Activated CD8-positive, alpha-beta memory T cell treated with anti-CD3 and anti-CD28 coated beads for 48 hours (primary cell): ENCODE data around the gene KCNH1.

Source experiments
- DNase-seq, 3 experiments: peaks; one replicate each; pipeline ENCODE4 v3.0.0-alpha.2; 2020; ENCODE audit warnings: low read depth in 2 of 3, low spot score in 2 of 3

Gene KCNH1

GRCh38 chr1:210882414-210883221 lies 251.3 kb downstream of the KCNH1 start:
- DNase-seq: no peak

- DNase-seq: no peak
Observed at GRCh38 chr1:210878564-210878963, 255.4 kb downstream of the KCNH1 start.

GRCh38 chr1:210876275-210876674 lies 257.7 kb downstream of the KCNH1 start:
- no peak for DNase-seq

GRCh38 chr1:210866532-210866931 lies 267.4 kb downstream of the KCNH1 start:
- DNase-seq: no peak

GRCh38 chr1:210857705-210858104 lies 276.2 kb downstream of the KCNH1 start:
- no peak for DNase-seq

GRCh38 chr1:210857146-210857663 lies 276.7 kb downstream of the KCNH1 start:
- no peak for DNase-seq

GRCh38 chr1:210855440-210855839 lies 278.5 kb downstream of the KCNH1 start:
- DNase-seq: no peak

GRCh38 chr1:210853276-210853675 lies 280.7 kb downstream of the KCNH1 start:
- DNase-seq: no peak

GRCh38 chr1:210850556-210850955 lies 283.4 kb downstream of the KCNH1 start:
- DNase-seq: no peak

GRCh38 chr1:210848474-210848873 lies 285.5 kb downstream of the KCNH1 start:
- DNase-seq: no peak

- no peak for DNase-seq
Observed at GRCh38 chr1:210841926-210842625, 291.9 kb downstream of the KCNH1 start.

GRCh38 chr1:210830034-210831028 lies 303.6 kb downstream of the KCNH1 start:
- no peak for DNase-seq

- no peak for DNase-seq
Observed at GRCh38 chr1:210828996-210829596, 304.9 kb downstream of the KCNH1 start.

GRCh38 chr1:210827481-210827880 lies 306.5 kb downstream of the KCNH1 start:
- no peak for DNase-seq

GRCh38 chr1:210826686-210827085 lies 307.3 kb downstream of the KCNH1 start:
- no peak for DNase-seq

GRCh38 chr1:210822932-210823331 lies 311.0 kb downstream of the KCNH1 start:
- DNase-seq: no peak

- DNase-seq: no peak
Observed at GRCh38 chr1:210822241-210822640, 311.7 kb downstream of the KCNH1 start.

GRCh38 chr1:210821615-210822014 lies 312.3 kb downstream of the KCNH1 start:
- no peak for DNase-seq

- no peak for DNase-seq
Observed at GRCh38 chr1:210819266-210819665, 314.7 kb downstream of the KCNH1 start.

GRCh38 chr1:210817385-210818275 lies 316.3 kb downstream of the KCNH1 start:
- DNase-seq: no peak
